Activated CD4-positive, CD25-positive, alpha-beta regulatory T cell treated with anti-CD3 and anti-CD28 coated beads, Interleukin-2, amount 50 U/mL, for 16 hours (primary cell): ENCODE measurements around the gene MARCHF7.

Source experiments
- DNase-seq: peaks from one replicate; pipeline ENCODE4 v3.0.0-alpha.2; 2020; ENCODE audit warnings: low read depth, low spot score

The MARCHF7 gene

DNA sequence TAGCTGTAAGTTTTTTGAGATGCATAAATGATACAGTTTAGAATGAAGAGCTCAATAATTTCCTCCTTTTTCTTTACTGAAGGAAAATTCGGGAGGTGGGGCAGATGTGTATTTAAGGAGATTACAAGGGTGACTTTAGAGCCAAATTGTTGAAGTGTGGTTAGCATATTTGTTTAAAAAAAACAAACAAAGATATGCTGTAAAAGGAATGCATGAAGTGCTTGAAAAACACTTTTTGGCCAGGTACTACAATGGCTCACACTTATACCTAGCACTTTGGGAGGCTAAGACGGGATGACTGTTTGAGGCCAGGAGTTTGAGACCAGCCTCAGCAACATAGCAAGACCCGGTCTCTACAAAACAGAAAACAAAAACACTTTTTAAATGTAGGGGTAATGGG lies 47.3 kb downstream of the MARCHF7 start:
- no peak for DNase-seq

GRCh38 chr2:159760326-159760725 lies 48.0 kb downstream of the MARCHF7 start:
- no peak for DNase-seq

DNA sequence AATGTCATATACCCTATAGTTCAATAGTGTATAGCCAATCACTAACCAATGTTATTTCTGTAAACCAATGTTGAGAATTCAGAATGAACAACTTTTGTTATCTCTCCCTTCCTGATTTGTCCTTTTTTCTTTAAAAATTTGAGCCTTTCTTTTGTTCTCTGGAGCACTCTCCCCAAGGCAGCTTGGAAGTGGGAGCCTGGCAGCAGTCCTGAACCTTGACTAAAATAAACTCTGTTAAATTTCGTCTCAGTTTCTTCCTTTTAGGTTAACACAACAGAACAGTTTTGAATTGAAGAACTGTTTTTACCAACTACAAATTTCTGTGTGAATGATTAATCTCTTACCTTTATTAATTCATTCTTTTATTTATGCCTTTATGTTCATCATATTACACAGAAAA lies 49.8 kb downstream of the MARCHF7 start:
- DNase-seq, result no peak
